IMR-90 (cell line): Measurements from ENCODE around the gene NUP98. TPM values are rescaled to one million over a fixed set of nuclear protein-coding genes. Genes with fewer than 3 reads are reported as not detected.

Experiments used
- ATAC-seq: fragments of 200-7000 bp; cut with Tn5 transposase; 2 replicates; pipeline ENCODE4 v1.9.1; 2020; ENCODE audit warnings: low read depth, mild to moderate bottlenecking, moderate library complexity
- BruUV-seq: library from RNA; stranded (reverse); fragments of 400-500 nt; replicated peaks from 2 replicates; lab custom pipeline; 2021; lab: Mats Ljungman, UMichigan
- CTCF ChIA-PET: fragments of 300-600 bp; formaldehyde crosslinking; extraction: SDS; loops from one replicate; lab custom pipeline; 2021; ENCODE audit warnings: antibody characterized with exemption; lab: Yijun Ruan, JAX
- POLR2A ChIA-PET: fragments of 300-600 bp; sonication (Branson Sonifier 250); formaldehyde crosslinking; loops from one replicate; lab custom pipeline; 2022; ENCODE audit warnings: antibody characterized with exemption; ENCODE audit not compliant: unreplicated experiment; lab: Charles Lee
- DNase-seq: peaks from one replicate; pipeline ENCODE4 v3.0.0; 2013
- H2AFZ ChIP-seq: replicated peaks from 2 replicates; pipeline ENCODE3; 2013; ENCODE audit warnings: low read length, mild to moderate bottlenecking; ENCODE audit not compliant: poor library complexity
- H2AK5ac ChIP-seq: 2 replicates; pipeline ENCODE4 v1.6.1; 2013; ENCODE audit warnings: low read depth, low read length, inconsistent platforms
- H2AK9ac ChIP-seq: replicated peaks from 2 replicates; pipeline ENCODE3; 2013; ENCODE audit warnings: mild to moderate bottlenecking, low read depth, low read length, moderate library complexity; ENCODE audit not compliant: poor library complexity
- H2BK120ac ChIP-seq: 2 replicates; pipeline ENCODE4 v1.6.1; 2013; ENCODE audit warnings: low read depth, low read length, inconsistent platforms
- H2BK15ac ChIP-seq: 3 replicates; pipeline ENCODE4 v1.6.1; 2013; ENCODE audit warnings: low read depth, low read length, inconsistent platforms
- H2BK20ac ChIP-seq: 2 replicates; pipeline ENCODE4 v1.6.1; 2013; ENCODE audit warnings: low read depth, mild to moderate bottlenecking, inconsistent platforms, low read length, moderate library complexity
- H2BK5ac ChIP-seq: 2 replicates; pipeline ENCODE4 v1.6.1; 2013; ENCODE audit warnings: mild to moderate bottlenecking, low read depth, low read length, inconsistent platforms; ENCODE audit not compliant: poor library complexity, severe bottlenecking
- H3K14ac ChIP-seq: replicated peaks from 2 replicates; pipeline ENCODE4 v1.6.1; 2013; ENCODE audit warnings: low read depth, low read length, inconsistent platforms
- H3K18ac ChIP-seq: 2 replicates; pipeline ENCODE4 v1.6.1; 2013; ENCODE audit warnings: low read depth, low read length, control low read depth
- H3K23ac ChIP-seq: 2 replicates; pipeline ENCODE4 v1.6.1; 2013; ENCODE audit warnings: low read depth, low read length, inconsistent platforms
- H3K27ac ChIP-seq: 2 replicates; pipeline ENCODE4 v1.5.1; 2013; ENCODE audit warnings: mild to moderate bottlenecking, control low read depth, low read length; ENCODE audit not compliant: insufficient read depth
- H3K27me3 ChIP-seq: 2 replicates; pipeline ENCODE4 v1.6.1; 2013; ENCODE audit warnings: low read length; ENCODE audit not compliant: control insufficient read depth, insufficient read depth
- H3K36me3 ChIP-seq: 2 replicates; pipeline ENCODE4 v1.6.1; 2013; ENCODE audit warnings: low read length, mixed read lengths; ENCODE audit not compliant: control insufficient read depth, insufficient read depth
- H3K4ac ChIP-seq: 2 replicates; pipeline ENCODE4 v1.6.1; 2013; ENCODE audit warnings: low read depth, low read length, inconsistent platforms
- H3K4me1 ChIP-seq: 2 replicates; pipeline ENCODE4 v1.6.1; 2013; ENCODE audit warnings: low read length, mixed read lengths; ENCODE audit not compliant: control insufficient read depth, insufficient read depth
- H3K4me2 ChIP-seq: 2 replicates; pipeline ENCODE4 v1.6.1; 2013; ENCODE audit warnings: low read depth, mild to moderate bottlenecking, control low read depth, low read length, moderate library complexity
- H3K4me3 ChIP-seq: 2 replicates; pipeline ENCODE4 v1.5.1; 2013; ENCODE audit warnings: low read depth, mild to moderate bottlenecking, control low read depth, low read length, moderate library complexity; ENCODE audit not compliant: insufficient read depth
- H3K56ac ChIP-seq: 2 replicates; pipeline ENCODE4 v1.6.1; 2013; ENCODE audit warnings: low read length, inconsistent platforms; ENCODE audit not compliant: insufficient read depth; ENCODE audit errors: extremely low read depth
- H3K79me1 ChIP-seq, 2 experiments: 2 replicates each; pipeline ENCODE4 v1.6.1; 2013; ENCODE audit warnings: low read length in 2 of 2, inconsistent platforms in 1 of 2, low read depth in 1 of 2
- H3K9ac ChIP-seq: 2 replicates; pipeline ENCODE4 v1.6.1; 2013; ENCODE audit warnings: low read depth, low read length, control low read depth
- H3K9me1 ChIP-seq: 2 replicates; pipeline ENCODE4 v1.6.1; 2013; ENCODE audit warnings: low read length, inconsistent platforms; ENCODE audit not compliant: insufficient read depth
- H3K9me3 ChIP-seq: 2 replicates; pipeline ENCODE4 v1.6.1; 2013; ENCODE audit warnings: low read length; ENCODE audit not compliant: control insufficient read depth, insufficient read depth
- H4K20me1 ChIP-seq: 2 replicates; pipeline ENCODE4 v1.6.1; 2013; ENCODE audit warnings: low read length, inconsistent platforms; ENCODE audit not compliant: insufficient read depth
- H4K5ac ChIP-seq: 2 replicates; pipeline ENCODE4 v1.6.1; 2013; ENCODE audit warnings: mild to moderate bottlenecking, low read depth, low read length, control low read depth
- H4K8ac ChIP-seq, 2 experiments: 2 replicates each; pipeline ENCODE4 v1.6.1; 2013; ENCODE audit warnings: low read depth in 2 of 2, low read length in 2 of 2, control low read depth in 1 of 2, inconsistent platforms in 1 of 2
- H4K91ac ChIP-seq: 2 replicates; pipeline ENCODE4 v1.6.1; 2013; ENCODE audit warnings: low read depth, low read length, inconsistent platforms; ENCODE audit not compliant: insufficient read depth
- CHD1 ChIP-seq: IDR thresholded peaks from 2 replicates; pipeline ENCODE4 v1.6.1; 2012; ENCODE audit warnings: low read depth, low read length, improper control_type of control experiment
- FOS ChIP-seq: fragments of 150-350 bp; IDR thresholded peaks from 2 replicates; pipeline ENCODE4 v1.6.1; 2016; ENCODE audit warnings: low read depth, low read length
- MXI1 ChIP-seq: IDR thresholded peaks from 2 replicates; pipeline ENCODE4 v1.6.1; 2012; ENCODE audit warnings: low read depth, mild to moderate bottlenecking, low read length, moderate library complexity, borderline replicate concordance
- NFE2L2 ChIP-seq: fragments of 150-350 bp; IDR thresholded peaks from 2 replicates; pipeline ENCODE4 v1.6.1; 2016; ENCODE audit warnings: low read depth, mild to moderate bottlenecking, low read length
- POLR2A ChIP-seq: IDR thresholded peaks from 2 replicates; pipeline ENCODE4 v1.6.1; 2012; ENCODE audit warnings: mild to moderate bottlenecking, low read depth, low read length
- RCOR1 ChIP-seq: IDR thresholded peaks from 2 replicates; pipeline ENCODE4 v1.6.1; 2012; ENCODE audit warnings: mild to moderate bottlenecking, low read length, improper control_type of control experiment; ENCODE audit not compliant: insufficient replicate concordance
- RFX5 ChIP-seq: IDR thresholded peaks from 2 replicates; pipeline ENCODE4 v1.8.0; 2012; ENCODE audit warnings: low read depth, mild to moderate bottlenecking, low read length, moderate library complexity
- SMC3 ChIP-seq: fragments of 150-350 bp; IDR thresholded peaks from 2 replicates; pipeline ENCODE4 v1.6.1; 2016; ENCODE audit warnings: low read depth, mild to moderate bottlenecking, antibody characterized with exemption, low read length, moderate library complexity
- WGBS, 2 experiments: methylation state at CpG; one replicate each; pipeline versions ENCODE4 v1.1.5 to v1.1.7; 2013; ENCODE audit warnings: missing lambda C conversion rate in 2 of 2; ENCODE audit not compliant: insufficient read length in 1 of 2; ENCODE audit errors: extremely low coverage in 2 of 2; 5-methylcytosine and 5-hydroxymethylcytosine counted together
- dilution Hi-C: fragments of 300-500 bp; cut with HindIII; formaldehyde crosslinking; loops from one replicate; pipeline ENCODE4 v1.14.3; 2018; ENCODE audit warnings: low sequenced_read_pairs; ENCODE audit not compliant: unreplicated experiment
- in situ Hi-C: fragments of 300-500 bp; cut with MboI; formaldehyde crosslinking; loops from 3 replicates; pipeline ENCODE4 v1.14.3; 2019; ENCODE audit warnings: low sequenced_read_pairs, inconsistent platforms, mixed read lengths
- intact Hi-C: fragments of 100-400 bp; cut with micrococcal nuclease; formaldehyde crosslinking; loops from 2 replicates; pipeline ENCODE4 v1.10.0; 2022
- polyA plus RNA-seq, 3 experiments: library from polyadenylated mRNA; depleted of rRNA; stranded (reverse); fragments of >200 nt; gene quantifications; 2 replicates each; pipeline ENCODE4 v1.2.3, GENCODE V29; 2012; ENCODE audit warnings: low replicate concordance in 1 of 3
- total RNA-seq: library from RNA; depleted of rRNA; stranded (reverse); fragments of >200 nt; gene quantifications from 2 replicates; pipeline ENCODE4 v1.2.3, GENCODE V29; 2012
- TF ChIP-seq, protein P1 (sequence below): fragments of 150-350 bp; IDR thresholded peaks from 2 replicates; pipeline ENCODE4 v1.6.1; 2016; ENCODE audit warnings: low read depth, mild to moderate bottlenecking, low read length, moderate library complexity, borderline replicate concordance
- TF ChIP-seq, protein P2 (sequence below): fragments of 150-350 bp; IDR thresholded peaks from 2 replicates; pipeline ENCODE4 v1.6.1; 2017; ENCODE audit warnings: mild to moderate bottlenecking, antibody characterized with exemption, low read length, low read depth
- TF ChIP-seq, protein P3 (sequence below): conservative IDR thresholded peaks from 2 replicates; pipeline ENCODE4 v1.5.1; 2012; ENCODE audit warnings: mild to moderate bottlenecking, low read depth, low read length, improper control_type of control experiment

The NUP98 gene
- total and polyA plus RNA-seq, 2 of the 4 experiments (the other 2 are of a cell fraction), result 103 to 138 TPM

- no peak overlapping the region for H2BK20ac ChIP-seq
- in situ Hi-C loops, result no loop called here
- H4K20me1 ChIP-seq, result peaks cover 4% of the 10 kb centered on the region; the same call in 1 of the 2 replicates
- peaks cover 18% of the 10 kb centered on the region for H3K36me3 ChIP-seq
- no peak overlapping the region for H3K14ac ChIP-seq
- 100% methylated on average over 1 of the region's 2 CpGs; no CpG with 5 or more reads in 1 of the 2 experiments for WGBS, 2 experiments
- H3K4me2 ChIP-seq, result no peak overlapping the region
- ChIA-PET CTCF (no interaction called here), POLR2A (interaction anchor here (0.7 kb wide), 1 partner anchor 993 kb away, joined by 5 read pairs; no protein-coding TSS in a partner anchor)
- H3K18ac ChIP-seq, result no peak overlapping the region
- H3K4me1 ChIP-seq, result peaks cover 4% of the 10 kb centered on the region
- H2AK5ac ChIP-seq, result no peak overlapping the region
- H3K9me1 ChIP-seq, result peaks cover 16% of the 10 kb centered on the region; the same call in 1 of the 2 replicates
- intact Hi-C loops, result no loop called here
- TF ChIP-seq, protein P1, sequence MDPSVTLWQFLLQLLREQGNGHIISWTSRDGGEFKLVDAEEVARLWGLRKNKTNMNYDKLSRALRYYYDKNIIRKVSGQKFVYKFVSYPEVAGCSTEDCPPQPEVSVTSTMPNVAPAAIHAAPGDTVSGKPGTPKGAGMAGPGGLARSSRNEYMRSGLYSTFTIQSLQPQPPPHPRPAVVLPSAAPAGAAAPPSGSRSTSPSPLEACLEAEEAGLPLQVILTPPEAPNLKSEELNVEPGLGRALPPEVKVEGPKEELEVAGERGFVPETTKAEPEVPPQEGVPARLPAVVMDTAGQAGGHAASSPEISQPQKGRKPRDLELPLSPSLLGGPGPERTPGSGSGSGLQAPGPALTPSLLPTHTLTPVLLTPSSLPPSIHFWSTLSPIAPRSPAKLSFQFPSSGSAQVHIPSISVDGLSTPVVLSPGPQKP, result no peak
- TF ChIP-seq, protein P2, sequence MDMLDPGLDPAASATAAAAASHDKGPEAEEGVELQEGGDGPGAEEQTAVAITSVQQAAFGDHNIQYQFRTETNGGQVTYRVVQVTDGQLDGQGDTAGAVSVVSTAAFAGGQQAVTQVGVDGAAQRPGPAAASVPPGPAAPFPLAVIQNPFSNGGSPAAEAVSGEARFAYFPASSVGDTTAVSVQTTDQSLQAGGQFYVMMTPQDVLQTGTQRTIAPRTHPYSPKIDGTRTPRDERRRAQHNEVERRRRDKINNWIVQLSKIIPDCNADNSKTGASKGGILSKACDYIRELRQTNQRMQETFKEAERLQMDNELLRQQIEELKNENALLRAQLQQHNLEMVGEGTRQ, result no peak
- TF ChIP-seq NFE2L2 (no peak), FOS (no peak), MXI1 (no peak), CHD1 (no peak), SMC3 (no peak), POLR2A (no peak), RFX5 (no peak), RCOR1 (no peak)
- TF ChIP-seq, protein P3, sequence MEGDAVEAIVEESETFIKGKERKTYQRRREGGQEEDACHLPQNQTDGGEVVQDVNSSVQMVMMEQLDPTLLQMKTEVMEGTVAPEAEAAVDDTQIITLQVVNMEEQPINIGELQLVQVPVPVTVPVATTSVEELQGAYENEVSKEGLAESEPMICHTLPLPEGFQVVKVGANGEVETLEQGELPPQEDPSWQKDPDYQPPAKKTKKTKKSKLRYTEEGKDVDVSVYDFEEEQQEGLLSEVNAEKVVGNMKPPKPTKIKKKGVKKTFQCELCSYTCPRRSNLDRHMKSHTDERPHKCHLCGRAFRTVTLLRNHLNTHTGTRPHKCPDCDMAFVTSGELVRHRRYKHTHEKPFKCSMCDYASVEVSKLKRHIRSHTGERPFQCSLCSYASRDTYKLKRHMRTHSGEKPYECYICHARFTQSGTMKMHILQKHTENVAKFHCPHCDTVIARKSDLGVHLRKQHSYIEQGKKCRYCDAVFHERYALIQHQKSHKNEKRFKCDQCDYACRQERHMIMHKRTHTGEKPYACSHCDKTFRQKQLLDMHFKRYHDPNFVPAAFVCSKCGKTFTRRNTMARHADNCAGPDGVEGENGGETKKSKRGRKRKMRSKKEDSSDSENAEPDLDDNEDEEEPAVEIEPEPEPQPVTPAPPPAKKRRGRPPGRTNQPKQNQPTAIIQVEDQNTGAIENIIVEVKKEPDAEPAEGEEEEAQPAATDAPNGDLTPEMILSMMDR, result no peak
- dilution Hi-C loops, result no loop called here
- H3K27me3 ChIP-seq, result no peaks in the 10 kb centered on the region
- H2AFZ ChIP-seq, result no peak overlapping the region
- H4K91ac ChIP-seq, result no peak overlapping the region
- ATAC-seq (no peak), DNase-seq (no peak)
- H2BK15ac ChIP-seq, result no peak overlapping the region
- H3K9ac ChIP-seq, result no peak overlapping the region
- no peak overlapping the region for H3K56ac ChIP-seq
- H3K9me3 ChIP-seq, result no peaks in the 10 kb centered on the region
- peaks cover 4 to 15% of the 10 kb centered on the region in 2 experiments for H3K79me1 ChIP-seq
- no peak overlapping the region for H4K5ac ChIP-seq
- no peak overlapping the region for H2BK120ac ChIP-seq
- H2AK9ac ChIP-seq, result no peak overlapping the region
- no peak overlapping the region for H3K27ac ChIP-seq
- no peak overlapping the region for H2BK5ac ChIP-seq
- no TSS peak for BruUV-seq
- H4K8ac ChIP-seq, result no peak overlapping the region
- no peak overlapping the region for H3K23ac ChIP-seq
- no peak overlapping the region for H3K4ac ChIP-seq
- no peak overlapping the region for H3K4me3 ChIP-seq
These were observed 23.6 kb upstream of the NUP98 start for GRCh38 chr11:3820971-3821370.
